Type B pancreatic cell (in vitro differentiated cells): ENCODE measurements around the gene PAPLN. TPM values are rescaled to one million over a fixed set of nuclear protein-coding genes. Genes with fewer than 3 reads are reported as not detected.
A peak's percentile ranks its signal among the peaks of the same experiment; 100 is the strongest.

Experiments
- DNase-seq: peaks from one replicate; pipeline ENCODE4 v3.0.0; 2021; ENCODE audit warnings: mixed read lengths; ENCODE audit not compliant: unreplicated experiment; ENCODE audit errors: extremely low spot score
- H3K27ac Mint-ChIP-seq: 2 replicates; pipeline ENCODE4 v1.8.0; 2021; ENCODE audit warnings: mild to moderate bottlenecking, mixed read lengths
- H3K27me3 Mint-ChIP-seq: 2 replicates; pipeline ENCODE4 v1.8.0; 2021; ENCODE audit warnings: mixed read lengths
- H3K36me3 Mint-ChIP-seq: 2 replicates; pipeline ENCODE4 v1.8.0; 2021; ENCODE audit warnings: mixed read lengths
- H3K4me1 Mint-ChIP-seq: one replicate; pipeline ENCODE4 v1.8.0; 2021; ENCODE audit warnings: mixed read lengths; ENCODE audit not compliant: unreplicated experiment
- H3K4me3 Mint-ChIP-seq: 2 replicates; pipeline ENCODE4 v1.8.0; 2021; ENCODE audit warnings: mild to moderate bottlenecking, mixed read lengths
- H3K9me3 Mint-ChIP-seq: 2 replicates; pipeline ENCODE4 v1.8.0; 2021; ENCODE audit warnings: mixed read lengths
- total RNA-seq: library from RNA; stranded (reverse); gene quantifications from 2 replicates; pipeline ENCODE4 v1.2.1, GENCODE V29; 2021; ENCODE audit warnings: low replicate concordance
- TF ChIP-seq, protein P1 (sequence below): fragments of 200-600 bp; sonication (generic); conservative IDR thresholded peaks from 2 replicates; pipeline ENCODE4 v1.5.0; 2021; ENCODE audit warnings: antibody characterized with exemption, mild to moderate bottlenecking

PAPLN gene
- total RNA-seq, 1 donor from 2014 or later: 0.99 TPM

DNA sequence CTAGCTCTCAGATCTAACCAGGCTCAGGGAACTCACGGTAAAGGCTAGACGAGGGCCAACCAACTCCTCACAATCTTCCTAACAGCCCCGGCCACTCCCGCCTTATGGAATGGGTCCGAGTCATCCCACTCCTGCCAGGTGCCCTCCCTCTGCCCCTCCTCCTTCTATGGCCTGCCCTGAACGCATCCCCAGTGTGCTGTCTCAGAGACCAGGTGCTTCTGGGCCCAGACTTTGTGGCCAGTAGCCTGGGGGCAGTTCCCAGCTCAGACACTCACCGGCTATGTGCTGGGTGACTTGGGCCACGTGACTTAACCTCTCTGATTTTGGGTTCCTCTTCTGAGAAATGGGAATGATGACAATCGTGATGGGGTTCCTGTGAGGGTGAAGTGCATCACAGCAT is 22.5 kb downstream of the PAPLN start:
- no peaks in the 10 kb centered on the region for H3K9me3 Mint-ChIP-seq
- no peak for DNase-seq
- H3K4me1 Mint-ChIP-seq: no peaks in the 10 kb centered on the region
- H3K27ac Mint-ChIP-seq: no peak overlapping the region
- H3K36me3 Mint-ChIP-seq: no peaks in the 10 kb centered on the region
- TF ChIP-seq, protein P1, sequence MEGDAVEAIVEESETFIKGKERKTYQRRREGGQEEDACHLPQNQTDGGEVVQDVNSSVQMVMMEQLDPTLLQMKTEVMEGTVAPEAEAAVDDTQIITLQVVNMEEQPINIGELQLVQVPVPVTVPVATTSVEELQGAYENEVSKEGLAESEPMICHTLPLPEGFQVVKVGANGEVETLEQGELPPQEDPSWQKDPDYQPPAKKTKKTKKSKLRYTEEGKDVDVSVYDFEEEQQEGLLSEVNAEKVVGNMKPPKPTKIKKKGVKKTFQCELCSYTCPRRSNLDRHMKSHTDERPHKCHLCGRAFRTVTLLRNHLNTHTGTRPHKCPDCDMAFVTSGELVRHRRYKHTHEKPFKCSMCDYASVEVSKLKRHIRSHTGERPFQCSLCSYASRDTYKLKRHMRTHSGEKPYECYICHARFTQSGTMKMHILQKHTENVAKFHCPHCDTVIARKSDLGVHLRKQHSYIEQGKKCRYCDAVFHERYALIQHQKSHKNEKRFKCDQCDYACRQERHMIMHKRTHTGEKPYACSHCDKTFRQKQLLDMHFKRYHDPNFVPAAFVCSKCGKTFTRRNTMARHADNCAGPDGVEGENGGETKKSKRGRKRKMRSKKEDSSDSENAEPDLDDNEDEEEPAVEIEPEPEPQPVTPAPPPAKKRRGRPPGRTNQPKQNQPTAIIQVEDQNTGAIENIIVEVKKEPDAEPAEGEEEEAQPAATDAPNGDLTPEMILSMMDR: no peak
- H3K4me3 Mint-ChIP-seq: no peak overlapping the region
- peaks cover 4% of the 10 kb centered on the region for H3K27me3 Mint-ChIP-seq

DNA sequence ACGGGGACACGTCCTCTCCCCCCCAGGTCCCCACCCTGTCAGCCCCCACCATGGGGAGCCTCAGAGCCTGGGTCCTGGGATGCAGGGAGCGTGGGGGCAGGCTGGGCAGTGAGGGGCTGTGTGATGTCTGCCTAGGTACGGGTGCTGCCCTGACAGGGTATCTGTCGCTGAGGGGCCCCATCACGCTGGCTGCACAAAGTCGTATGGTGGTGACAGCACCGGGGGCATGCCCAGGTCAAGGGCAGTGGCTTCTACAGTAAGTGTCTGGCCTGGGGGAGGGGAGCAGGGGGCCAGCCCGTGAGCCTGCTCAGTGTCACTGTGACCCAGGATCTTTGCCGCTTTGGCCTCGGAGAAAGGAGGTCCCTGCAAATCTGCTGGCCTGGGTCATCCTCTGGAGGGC is 23.3 kb downstream of the PAPLN start:
- Mint-ChIP-seq H3K36me3 (no peaks in the 10 kb centered on the region), H3K4me3 (no peak overlapping the region), H3K27me3 (no peaks in the 10 kb centered on the region), H3K9me3 (no peaks in the 10 kb centered on the region), H3K27ac (no peak overlapping the region), H3K4me1 (no peaks in the 10 kb centered on the region)
- no peak for DNase-seq
- TF ChIP-seq, protein P1: no peak

DNA sequence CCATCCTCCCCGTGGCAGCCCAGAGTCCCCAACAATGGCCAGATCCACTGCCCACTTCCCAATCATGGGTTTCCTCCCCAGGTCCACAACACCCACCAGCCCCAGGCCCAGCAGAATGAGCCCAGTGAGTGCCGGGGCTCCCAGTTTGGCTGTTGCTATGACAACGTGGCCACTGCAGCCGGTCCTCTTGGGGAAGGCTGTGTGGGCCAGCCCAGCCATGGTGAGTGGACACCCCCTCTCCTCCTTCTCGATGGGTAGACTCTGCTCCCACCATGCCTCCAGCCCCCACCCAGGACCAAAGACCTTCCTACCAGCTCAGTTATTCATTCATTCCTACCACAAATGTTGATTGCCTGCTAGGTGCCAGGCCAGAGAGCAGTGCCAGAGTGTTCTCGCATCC is 23.8 kb downstream of the PAPLN start:
- DNase-seq: no peak
- no peaks in the 10 kb centered on the region for H3K27me3 Mint-ChIP-seq
- H3K4me1 Mint-ChIP-seq: no peaks in the 10 kb centered on the region
- no peaks in the 10 kb centered on the region for H3K9me3 Mint-ChIP-seq
- no peak overlapping the region for H3K27ac Mint-ChIP-seq
- H3K4me3 Mint-ChIP-seq: no peak overlapping the region
- TF ChIP-seq, protein P1: no peak
- H3K36me3 Mint-ChIP-seq: no peaks in the 10 kb centered on the region

DNA sequence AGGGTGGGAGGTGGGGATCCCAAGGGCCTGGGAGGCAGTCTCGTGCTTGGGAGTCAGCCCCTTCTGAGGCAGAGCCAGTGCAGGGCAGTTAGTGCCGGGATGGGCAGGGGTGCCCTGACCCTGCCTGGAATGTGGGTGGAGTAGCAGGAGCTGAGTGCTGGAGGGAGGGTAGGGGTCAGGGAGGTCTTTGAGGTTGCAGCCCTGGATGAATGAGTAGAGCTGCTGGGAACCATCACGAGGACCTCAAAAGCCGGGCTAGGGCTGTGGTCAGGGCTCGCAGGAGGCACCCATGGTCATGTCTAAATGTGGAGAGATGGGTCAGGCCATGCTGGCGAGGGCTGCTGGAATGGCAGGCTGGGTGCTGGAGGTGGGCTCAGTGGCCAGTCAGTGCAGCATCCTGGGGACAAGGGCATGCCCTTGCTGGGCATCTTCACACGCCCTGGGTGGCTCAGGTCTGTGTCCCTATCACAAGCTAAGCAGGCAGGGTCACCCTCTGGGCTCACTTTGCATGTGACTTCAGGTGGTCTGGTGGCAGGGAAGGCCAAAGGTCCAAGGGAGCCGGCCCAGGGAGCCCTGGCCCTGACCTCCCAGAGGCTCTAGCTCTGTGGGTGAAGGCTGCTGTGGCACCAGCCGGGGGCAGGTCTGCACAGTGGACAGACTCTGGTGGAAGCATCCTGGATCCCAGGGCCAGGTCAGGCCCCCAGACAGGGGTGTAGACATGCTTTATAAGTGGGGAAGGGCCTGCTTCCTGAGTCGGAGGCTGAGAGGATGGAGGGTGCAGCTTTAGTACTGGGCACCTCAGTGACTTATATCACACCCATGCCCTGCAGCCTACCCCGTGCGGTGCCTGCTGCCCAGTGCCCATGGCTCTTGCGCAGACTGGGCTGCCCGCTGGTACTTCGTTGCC is 24.5 kb downstream of the PAPLN start:
- Mint-ChIP-seq H3K4me3 (no peak overlapping the region), H3K27ac (no peak overlapping the region), H3K36me3 (no peaks in the 10 kb centered on the region), H3K27me3 (no peaks in the 10 kb centered on the region), H3K9me3 (no peaks in the 10 kb centered on the region), H3K4me1 (no peaks in the 10 kb centered on the region)
- DNase-seq: no peak
- TF ChIP-seq, protein P1: no peak

DNA sequence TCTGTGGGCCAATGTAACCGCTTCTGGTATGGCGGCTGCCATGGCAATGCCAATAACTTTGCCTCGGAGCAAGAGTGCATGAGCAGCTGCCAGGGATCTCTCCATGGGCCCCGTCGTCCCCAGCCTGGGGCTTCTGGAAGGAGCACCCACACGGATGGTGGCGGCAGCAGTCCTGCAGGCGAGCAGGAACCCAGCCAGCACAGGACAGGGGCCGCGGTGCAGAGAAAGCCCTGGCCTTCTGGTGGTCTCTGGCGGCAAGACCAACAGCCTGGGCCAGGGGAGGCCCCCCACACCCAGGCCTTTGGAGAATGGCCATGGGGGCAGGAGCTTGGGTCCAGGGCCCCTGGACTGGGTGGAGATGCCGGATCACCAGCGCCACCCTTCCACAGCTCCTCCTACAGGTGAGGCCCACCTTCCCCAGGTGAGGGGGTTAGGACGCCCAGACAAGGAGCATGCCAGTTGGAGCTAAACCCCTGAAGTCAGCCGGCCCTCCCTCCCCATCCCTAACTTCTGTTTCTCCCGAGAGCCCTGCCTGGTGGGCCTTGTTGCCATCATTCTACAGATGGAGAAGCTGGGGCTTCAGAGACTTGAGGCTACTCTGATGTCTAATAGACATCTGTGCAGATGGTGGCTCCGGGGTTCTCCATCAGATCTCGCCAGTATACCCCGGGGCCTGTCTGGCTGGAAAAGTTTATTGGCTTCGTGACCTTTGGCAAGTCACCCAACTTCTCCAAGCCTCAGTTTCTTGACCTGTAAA is 25.3 kb downstream of the PAPLN start:
- H3K27me3 Mint-ChIP-seq: no peaks in the 10 kb centered on the region
- no peaks in the 10 kb centered on the region for H3K4me1 Mint-ChIP-seq
- TF ChIP-seq, protein P1: no peak
- no peaks in the 10 kb centered on the region for H3K9me3 Mint-ChIP-seq
- H3K27ac Mint-ChIP-seq: no peak overlapping the region
- peak; percentile 66 for DNase-seq
- no peak overlapping the region for H3K4me3 Mint-ChIP-seq
- no peaks in the 10 kb centered on the region for H3K36me3 Mint-ChIP-seq
